ENCODE data around the gene KITLG.

KITLG gene

DNA sequence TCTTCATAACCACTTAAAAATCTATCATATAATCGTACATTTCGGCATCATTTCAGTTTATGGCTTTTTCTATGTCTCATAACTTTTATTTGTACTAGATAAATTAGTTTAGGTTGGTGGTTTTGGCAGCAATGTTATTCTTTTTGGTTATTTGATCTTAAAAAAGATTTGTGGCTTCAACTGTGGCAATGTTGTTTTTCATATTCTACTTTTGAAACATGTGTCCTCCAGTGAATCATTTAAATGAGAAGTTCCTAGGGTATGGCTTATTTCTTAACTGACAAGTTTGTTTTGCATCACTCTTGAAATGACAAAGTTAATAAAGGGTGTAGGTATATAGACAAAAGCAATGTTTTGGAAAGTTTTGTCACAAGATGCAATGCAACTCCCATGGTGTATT lies 11.1 kb upstream of the KITLG start:
- H3K4me3 ChIP-seq (ENCODE audit: low read length): no peak overlapping the region
- no peak for TF ChIP-seq ZNF274 (IDR thresholded peaks at IDR 0.05; ENCODE audit: low read depth, low read length)

DNA sequence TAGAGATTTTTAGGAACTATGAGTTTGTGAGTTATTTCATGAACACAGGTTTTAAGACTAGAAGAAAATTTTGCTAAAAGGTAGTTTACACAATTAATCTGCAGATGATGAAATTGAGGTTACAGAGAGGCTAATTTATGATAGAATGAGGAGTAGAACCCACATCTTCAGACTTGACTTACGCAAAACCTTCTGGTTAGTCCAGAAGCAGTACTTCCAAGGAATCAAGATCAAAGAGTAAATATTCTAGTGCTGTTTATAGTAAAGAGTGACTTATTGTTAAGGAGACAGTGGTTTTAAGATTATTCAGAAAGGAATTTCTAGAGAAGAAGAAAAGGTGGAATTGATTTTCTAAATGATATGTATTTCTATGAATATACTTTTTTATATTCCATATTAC lies 10.6 kb upstream of the KITLG start:
- H3K4me3 ChIP-seq (ENCODE audit: low read length): no peak overlapping the region
- TF ChIP-seq ZNF274 (IDR thresholded peaks at IDR 0.05; ENCODE audit: low read depth, low read length): no peak

DNA sequence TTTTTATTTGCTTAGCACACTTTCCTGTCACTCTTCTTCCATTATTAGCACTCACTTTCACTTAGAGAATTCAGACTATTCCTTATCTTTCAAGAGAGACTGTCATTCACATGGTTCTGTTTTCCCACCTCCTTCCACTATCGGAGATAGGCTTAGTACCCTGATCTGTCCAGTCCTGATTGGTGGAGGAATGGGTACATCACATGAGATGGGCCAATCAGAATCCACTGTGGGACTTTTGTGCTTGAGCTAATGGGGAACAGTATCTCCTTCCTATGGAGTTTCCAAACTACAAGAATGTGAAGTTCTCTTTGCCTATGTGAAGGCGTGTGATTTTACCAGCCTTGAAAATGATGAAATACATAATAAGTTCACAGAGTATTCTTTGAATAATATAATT lies 4.8 kb upstream of the KITLG start:
- no peak for TF ChIP-seq ZNF274 (IDR thresholded peaks at IDR 0.05; ENCODE audit: low read depth, low read length)
- H3K4me3 ChIP-seq (ENCODE audit: low read length): no peak overlapping the region

DNA sequence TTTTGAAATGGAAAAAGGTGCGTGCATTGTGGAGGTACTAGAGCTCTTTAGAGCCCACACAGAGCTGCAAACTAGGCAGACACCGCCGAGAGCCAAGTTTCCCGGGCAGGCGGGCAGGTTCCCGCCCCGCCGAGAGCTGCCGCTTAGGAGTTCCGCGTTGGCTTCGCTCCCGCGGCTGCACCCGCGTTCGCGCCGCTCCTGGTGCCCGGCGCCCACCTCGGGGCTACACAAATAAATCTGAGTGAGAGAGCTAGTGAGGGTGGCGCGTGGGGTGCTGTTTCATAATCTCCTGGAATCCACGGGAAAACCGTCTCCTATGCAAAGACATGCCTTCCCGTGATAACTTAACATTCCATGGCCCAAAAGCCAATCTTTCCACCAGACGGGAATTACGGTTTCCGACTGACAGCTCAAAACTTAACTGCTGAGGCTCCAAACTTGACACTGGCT lies 645 bp downstream of the KITLG start:
- TF ChIP-seq ZNF274 (IDR thresholded peaks at IDR 0.05; ENCODE audit: low read depth, low read length): no peak
- peak overlapping the region; percentile 24 for H3K4me3 ChIP-seq (ENCODE audit: low read length)

DNA sequence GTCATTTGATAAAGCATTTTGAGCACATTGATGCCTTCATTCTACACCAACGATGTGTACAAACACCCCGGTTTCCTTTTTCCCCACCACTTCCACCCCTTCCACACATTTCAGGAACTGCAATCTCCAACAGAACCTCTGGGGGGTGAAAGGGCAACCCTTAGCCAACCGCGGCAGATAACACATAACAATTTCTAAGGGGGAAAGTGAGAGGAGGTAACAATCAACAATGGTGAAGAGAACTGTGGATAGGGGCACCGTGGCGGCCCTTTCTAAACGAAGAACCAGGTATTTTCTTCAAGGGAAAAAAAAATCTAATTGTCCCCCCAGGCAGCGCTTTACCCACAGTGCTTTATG lies 1.1 kb downstream of the KITLG start:
- peak overlapping the region; percentile 24; the same call in 1 of the 2 replicates for H3K4me3 ChIP-seq (ENCODE audit: low read length)
- no peak for TF ChIP-seq ZNF274 (IDR thresholded peaks at IDR 0.05; ENCODE audit: low read depth, low read length)

DNA sequence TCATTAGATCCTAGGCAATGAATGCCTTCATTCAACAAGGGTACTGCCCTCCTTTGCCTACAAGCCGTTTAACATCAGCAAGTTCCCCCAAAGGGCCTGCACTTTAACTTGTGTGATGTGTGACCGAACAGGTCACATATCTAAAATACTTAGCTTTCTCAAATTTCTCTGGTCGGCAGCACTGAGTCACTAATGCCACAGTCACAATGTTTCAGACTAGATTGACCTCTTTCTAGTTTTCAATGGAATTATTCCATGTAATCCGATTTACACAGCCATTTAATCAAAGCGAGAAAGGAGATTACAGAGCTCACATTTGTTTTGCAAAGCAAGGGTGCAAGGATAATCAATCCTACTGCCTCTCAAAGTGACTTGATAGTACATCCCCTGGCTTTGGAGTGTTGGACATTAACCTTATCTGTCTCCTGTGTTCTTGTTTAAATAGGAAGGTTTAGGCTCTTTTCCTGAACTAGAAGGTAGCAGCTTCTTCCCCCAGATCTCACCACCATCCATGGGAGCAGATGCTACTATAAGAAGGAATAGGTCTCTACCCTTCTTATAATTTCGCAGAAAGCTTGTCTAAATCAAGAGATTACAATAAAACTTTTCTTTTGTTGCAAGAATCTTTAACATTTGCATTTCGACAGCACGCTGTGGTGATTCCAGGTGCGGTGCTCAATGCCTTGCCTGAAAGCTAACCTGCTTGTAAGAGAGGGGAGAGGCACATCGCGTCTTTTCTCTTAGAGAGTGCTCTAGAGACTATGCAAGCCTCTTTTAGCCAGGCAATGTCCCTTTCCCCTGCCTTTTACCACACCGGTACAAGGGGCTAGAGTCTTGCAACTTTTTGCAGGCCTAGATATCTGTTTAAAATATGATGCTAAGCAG lies 1.8 kb downstream of the KITLG start:
- TF ChIP-seq ZNF274 (IDR thresholded peaks at IDR 0.05; ENCODE audit: low read depth, low read length): no peak
- peak overlapping the region; percentile 24; the same call in 1 of the 2 replicates for H3K4me3 ChIP-seq (ENCODE audit: low read length)

DNA sequence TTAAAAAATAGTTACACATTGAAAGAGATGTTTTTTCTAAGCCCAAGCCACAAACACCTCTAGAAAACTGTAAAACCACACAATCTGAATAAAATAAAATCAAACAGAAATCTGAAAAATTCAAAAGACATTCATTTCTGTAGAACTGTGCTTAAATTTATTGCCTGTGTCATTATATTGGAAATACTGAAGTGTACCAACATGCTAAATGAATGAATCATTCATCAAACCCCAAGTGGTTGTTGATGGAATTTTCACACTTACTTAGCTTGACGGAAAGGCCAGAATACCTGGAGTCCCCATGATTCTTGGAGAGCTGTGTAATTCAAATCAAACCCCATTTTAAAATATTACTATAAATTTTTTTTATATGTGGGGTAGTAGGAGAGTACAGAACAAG lies 2.7 kb downstream of the KITLG start:
- no peak for TF ChIP-seq ZNF274 (IDR thresholded peaks at IDR 0.05; ENCODE audit: low read depth, low read length)
- H3K4me3 ChIP-seq (ENCODE audit: low read length): no peak overlapping the region

DNA sequence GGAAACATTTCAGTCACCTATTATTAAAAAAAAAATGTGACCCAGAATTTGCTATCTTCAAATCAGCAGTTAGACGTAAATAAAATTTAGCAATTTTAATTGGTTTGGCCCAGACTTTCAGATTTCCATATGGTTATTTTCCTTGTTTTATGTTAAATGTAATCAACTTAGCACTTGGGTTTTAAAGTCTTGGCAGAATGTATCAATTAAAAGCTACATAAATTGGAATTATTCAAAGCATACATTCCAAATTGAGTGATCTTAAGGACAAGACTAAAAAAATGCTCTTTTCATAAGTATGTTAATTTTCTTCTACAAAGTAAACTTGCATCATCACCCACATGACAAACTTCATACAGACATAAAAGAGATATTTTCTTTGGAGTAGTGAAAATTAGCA lies 3.4 kb downstream of the KITLG start:
- no peak overlapping the region for H3K4me3 ChIP-seq (ENCODE audit: low read length)
- TF ChIP-seq ZNF274 (IDR thresholded peaks at IDR 0.05; ENCODE audit: low read depth, low read length): no peak

DNA sequence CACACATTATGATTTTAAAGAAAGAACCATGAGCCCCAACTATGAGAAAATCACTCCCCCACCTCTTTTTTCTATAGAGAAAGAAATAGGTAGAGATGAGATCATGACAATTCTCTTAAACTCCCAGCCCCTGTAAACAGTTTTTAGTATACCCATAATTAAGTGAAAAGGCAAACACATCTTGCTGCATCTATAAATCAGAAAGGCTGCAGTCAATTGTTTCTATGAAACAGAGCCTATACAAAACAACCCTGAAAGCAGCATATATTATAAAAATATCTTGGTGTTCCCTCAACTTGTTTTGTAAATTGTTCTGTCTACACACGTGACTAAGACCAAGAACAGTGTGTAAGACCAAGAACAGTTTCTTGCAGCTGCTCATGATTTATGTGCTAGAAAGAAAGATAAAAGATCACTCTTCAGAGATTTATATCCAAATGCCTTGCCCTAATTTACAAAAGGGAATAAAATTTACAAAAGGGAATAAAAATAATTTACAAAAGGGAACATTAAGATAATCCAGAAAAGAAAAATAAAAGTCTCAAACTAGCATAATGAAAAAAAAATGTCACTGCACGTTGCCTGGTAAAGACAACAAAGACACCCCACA lies 4.8 kb downstream of the KITLG start:
- H3K4me3 ChIP-seq (ENCODE audit: low read length): no peak overlapping the region
- no peak for TF ChIP-seq ZNF274 (IDR thresholded peaks at IDR 0.05; ENCODE audit: low read depth, low read length)

DNA sequence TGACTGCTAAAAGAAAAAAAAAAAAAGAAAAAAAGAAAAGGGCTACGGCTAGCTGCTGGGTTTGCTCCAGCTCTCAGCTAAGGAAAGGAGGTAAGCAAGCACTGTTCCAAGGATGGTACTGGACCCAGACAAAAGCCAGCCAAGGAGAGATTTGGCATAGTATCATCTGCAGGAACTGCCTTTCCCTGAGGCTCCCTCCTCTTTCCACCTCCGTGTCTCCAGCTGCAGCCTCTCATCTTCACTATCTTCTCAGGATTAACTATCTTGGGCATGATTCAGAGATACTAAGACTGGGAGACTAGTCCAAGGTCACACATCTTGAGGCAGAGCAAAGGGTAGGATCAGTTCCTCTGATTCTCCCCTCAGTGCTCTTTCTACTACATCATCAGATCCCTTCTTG lies 6.0 kb downstream of the KITLG start:
- TF ChIP-seq ZNF274 (IDR thresholded peaks at IDR 0.05; ENCODE audit: low read depth, low read length): no peak

DNA sequence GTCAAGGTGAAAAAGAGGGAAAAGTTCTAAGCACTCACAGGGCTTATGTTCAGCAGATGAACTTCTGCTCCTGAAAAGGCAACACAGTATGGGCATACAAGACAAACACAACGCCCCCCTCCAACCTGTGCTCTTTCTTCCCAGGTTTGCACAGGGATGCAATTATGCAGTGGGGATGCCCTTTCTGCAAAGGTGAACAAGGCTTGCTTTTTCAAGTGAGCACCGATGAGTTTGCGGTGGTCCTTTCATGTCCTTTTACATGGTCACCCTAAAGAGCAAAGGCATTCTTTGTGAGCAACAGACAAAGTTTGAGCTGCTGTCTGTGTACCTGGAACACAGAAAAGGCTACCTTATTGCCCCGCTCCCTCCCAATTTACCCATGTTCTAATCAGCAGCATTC lies 6.7 kb downstream of the KITLG start:
- no peak for TF ChIP-seq ZNF274 (IDR thresholded peaks at IDR 0.05; ENCODE audit: low read depth, low read length)
- no peak overlapping the region for H3K4me3 ChIP-seq (ENCODE audit: low read length)

More for the DNA sequence above, 6.0 kb downstream of the KITLG start:
- H3K4me3 ChIP-seq (ENCODE audit: low read length): no peak overlapping the region

DNA sequence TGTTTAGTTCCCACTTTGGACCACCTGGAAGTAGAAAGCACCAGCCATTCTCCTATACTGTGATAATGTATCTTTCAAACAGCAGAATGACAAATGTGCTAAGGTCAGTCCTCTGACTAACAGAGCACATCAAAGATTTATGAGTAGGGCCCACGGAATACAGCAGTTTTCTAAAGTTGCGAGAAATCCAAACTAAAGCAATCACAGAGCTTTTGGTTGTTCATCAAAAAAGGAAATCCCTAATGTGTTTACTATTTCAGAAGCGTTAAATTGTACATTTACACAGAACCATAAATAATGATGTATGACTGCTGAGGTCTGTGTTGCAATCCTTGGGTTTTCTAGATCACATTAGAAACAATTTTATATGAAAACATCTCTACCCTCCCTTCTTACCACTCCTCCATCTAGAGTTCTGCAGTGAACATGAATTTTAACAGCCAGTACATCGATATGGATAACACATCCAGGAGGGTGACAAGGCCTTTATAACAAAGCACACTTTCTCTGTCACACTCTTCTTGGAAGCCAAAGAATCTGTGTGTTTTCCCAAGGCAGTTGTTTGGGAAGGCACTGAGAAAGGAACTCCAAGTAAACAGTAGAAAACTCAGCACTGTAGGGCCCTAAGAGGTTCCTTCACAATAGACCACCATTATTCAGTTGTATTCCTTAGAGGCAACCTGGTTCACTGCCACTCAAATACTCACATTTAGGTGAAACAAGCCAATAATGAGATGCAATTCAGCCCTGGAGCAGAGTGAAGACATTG lies 7.3 kb downstream of the KITLG start:
- TF ChIP-seq ZNF274 (IDR thresholded peaks at IDR 0.05; ENCODE audit: low read depth, low read length): no peak
- no peak overlapping the region for H3K4me3 ChIP-seq (ENCODE audit: low read length)

DNA sequence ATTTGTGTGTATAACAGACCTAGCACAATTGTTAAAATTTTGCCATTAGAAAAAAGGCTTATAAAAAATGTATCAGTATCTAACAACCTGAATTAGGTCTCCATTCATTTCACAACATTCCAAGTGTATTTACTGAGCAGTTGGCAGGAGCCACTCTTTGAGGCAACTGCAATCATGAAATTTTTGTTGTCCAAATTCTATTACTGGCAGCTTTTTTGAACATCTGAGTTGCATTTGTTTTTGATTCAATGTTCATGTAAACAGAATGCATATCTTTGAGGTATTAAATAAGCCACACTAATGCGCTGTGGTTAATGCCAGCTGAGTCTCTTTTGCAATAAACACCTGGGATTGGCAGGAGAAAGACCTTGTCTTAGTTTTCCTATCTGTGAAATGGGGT lies 8.7 kb downstream of the KITLG start:
- no peak overlapping the region for H3K4me3 ChIP-seq (ENCODE audit: low read length)
- TF ChIP-seq ZNF274 (IDR thresholded peaks at IDR 0.05; ENCODE audit: low read depth, low read length): no peak

DNA sequence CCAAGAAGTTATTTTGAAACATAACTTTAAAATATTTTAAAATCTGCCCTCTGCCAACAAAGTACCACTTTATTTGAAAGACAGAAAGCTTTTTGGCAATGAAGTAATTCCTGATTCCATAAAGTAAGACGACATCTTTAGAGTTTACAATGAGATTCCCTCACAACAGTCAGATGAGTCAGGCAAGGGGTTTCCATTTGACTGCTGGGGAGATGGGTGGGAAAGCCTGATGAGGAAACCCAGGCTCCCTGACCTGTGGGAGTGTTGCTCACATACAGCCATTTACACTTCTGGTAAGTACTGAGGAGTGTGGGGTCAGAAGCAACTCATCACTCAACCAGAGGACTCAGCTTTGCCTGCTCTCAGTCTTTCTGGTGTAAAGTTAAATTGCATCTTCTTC lies 10.2 kb downstream of the KITLG start:
- H3K4me3 ChIP-seq (ENCODE audit: low read length): no peak overlapping the region

DNA sequence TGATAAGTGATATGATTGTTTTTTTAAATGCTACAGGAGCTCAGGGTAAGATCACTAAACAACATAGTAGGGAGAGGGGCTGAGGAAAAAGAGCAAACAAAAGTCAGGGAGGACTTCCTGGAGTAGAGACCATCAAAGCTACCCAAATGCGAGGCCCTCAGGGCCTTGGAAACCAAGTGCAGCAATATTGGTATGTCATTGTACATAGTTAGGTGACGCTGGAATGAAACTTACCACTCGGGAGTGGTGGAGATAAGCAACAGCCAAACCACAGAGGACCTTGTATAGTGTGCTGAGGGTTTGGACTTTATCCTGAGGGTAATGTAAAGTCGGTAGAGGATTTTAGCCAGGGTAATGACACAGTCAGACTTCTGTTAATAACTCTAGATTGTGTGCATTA lies 13.8 kb downstream of the KITLG start:
- no peak for TF ChIP-seq ZNF274 (IDR thresholded peaks at IDR 0.05; ENCODE audit: low read depth, low read length)
- H3K4me3 ChIP-seq (ENCODE audit: low read length): no peak overlapping the region

More for the DNA sequence above, 10.2 kb downstream of the KITLG start:
- no peak for TF ChIP-seq ZNF274 (IDR thresholded peaks at IDR 0.05; ENCODE audit: low read depth, low read length)
